ENCODE measurements around the gene NT5C2. TPM values are rescaled to one million over a fixed set of nuclear protein-coding genes. Genes with fewer than 3 reads are reported as not detected.

The NT5C2 gene
- polyA plus RNA-seq, 1 of the 3 experiments (the other 2 are of a cell fraction), result 29.6 TPM

DNA sequence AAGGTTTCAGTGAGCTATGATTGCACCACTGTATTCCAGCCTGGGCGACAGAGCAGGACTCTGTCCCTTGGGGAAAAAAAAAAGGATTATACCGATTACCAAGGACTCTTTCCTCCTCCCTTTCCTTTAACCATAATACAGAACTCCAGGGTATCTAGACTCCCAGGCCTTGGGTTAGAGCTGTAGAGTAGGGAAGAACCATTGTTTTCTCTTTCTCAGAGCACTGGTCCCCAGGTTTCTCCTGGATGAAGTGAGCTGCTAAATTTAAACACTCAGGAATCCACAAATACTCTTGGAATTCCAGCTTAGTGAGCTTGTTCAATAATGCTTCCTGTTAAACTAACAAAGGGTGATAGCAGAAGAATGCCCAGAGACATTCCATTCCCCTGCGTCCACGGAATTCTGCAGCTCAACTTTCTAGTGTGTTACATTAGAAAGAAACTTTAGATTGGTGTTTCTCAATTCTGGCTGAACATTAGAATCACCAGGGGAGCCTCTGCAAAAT lies 38.0 kb upstream of the NT5C2 start:
- no peaks in the 10 kb centered on the region for H4K20me1 ChIP-seq (ENCODE audit: insufficient read depth)
- no peaks in the 10 kb centered on the region for H3K79me2 ChIP-seq (ENCODE audit: insufficient read depth)
- H3K36me3 ChIP-seq (replicated peaks in 1 of 2; ENCODE audit: control insufficient read depth in 1 of 2, insufficient read depth in 2 of 2, low read length in 1 of 2), result no peaks in the 10 kb centered on the region
- peak overlapping the region; percentile 23; the same call in 1 of the 2 replicates for H3K4me2 ChIP-seq
- peak overlapping the region; percentile 23; the same call in 1 of the 2 replicates for H2AFZ ChIP-seq (ENCODE audit: low read depth)
- peaks cover 0 to 18% of the 10 kb centered on the region in 2 experiments; a peak in 1 of 4 replicates for H3K4me1 ChIP-seq (ENCODE audit: control insufficient read depth in 1 of 2, insufficient read depth in 2 of 2, low read depth in 1 of 2, low read length in 1 of 2)
- POLR2A ChIA-PET, result no interaction called here
- H3K27ac ChIP-seq (ENCODE audit: low read depth in 2 of 2, low read length in 1 of 2), result peak overlapping the region; percentile 64 to 91; a peak in 3 of 4 replicates
- CTCF ChIA-PET, result interaction anchor here (0.6 to 1.5 kb wide), 2 partner anchors 13 to 83 kb away, joined by 3 to 4 read pairs; no protein-coding TSS in a partner anchor
- WGBS (ENCODE audit: low lambda C conversion rate), result 24% methylated on average over 4 of the region's 4 CpGs
- DNase-seq, result no peak
- no peak overlapping the region for H3K4me3 ChIP-seq (ENCODE audit: low read depth in 2 of 2, low read length in 1 of 2)
- no peaks in the 10 kb centered on the region for H3K9me2 ChIP-seq
- H3K27me3 ChIP-seq (ENCODE audit: insufficient read depth), result no peaks in the 10 kb centered on the region
- no peak for TF ChIP-seq YY1 (IDR thresholded peaks at IDR 0.05; ENCODE audit: low read depth)
- TF ChIP-seq TCF12 (IDR thresholded peaks at IDR 0.05), result peak; percentile 88
- TF ChIP-seq TAF1 (IDR thresholded peaks at IDR 0.05; ENCODE audit: borderline replicate concordance, low read depth, low read length), result peak; percentile 22; the same call in 1 of the 2 replicates
- no peak for TF ChIP-seq CHD2 (IDR thresholded peaks at IDR 0.05; ENCODE audit: low read length, partially characterized antibody)
- TF ChIP-seq, protein P1, sequence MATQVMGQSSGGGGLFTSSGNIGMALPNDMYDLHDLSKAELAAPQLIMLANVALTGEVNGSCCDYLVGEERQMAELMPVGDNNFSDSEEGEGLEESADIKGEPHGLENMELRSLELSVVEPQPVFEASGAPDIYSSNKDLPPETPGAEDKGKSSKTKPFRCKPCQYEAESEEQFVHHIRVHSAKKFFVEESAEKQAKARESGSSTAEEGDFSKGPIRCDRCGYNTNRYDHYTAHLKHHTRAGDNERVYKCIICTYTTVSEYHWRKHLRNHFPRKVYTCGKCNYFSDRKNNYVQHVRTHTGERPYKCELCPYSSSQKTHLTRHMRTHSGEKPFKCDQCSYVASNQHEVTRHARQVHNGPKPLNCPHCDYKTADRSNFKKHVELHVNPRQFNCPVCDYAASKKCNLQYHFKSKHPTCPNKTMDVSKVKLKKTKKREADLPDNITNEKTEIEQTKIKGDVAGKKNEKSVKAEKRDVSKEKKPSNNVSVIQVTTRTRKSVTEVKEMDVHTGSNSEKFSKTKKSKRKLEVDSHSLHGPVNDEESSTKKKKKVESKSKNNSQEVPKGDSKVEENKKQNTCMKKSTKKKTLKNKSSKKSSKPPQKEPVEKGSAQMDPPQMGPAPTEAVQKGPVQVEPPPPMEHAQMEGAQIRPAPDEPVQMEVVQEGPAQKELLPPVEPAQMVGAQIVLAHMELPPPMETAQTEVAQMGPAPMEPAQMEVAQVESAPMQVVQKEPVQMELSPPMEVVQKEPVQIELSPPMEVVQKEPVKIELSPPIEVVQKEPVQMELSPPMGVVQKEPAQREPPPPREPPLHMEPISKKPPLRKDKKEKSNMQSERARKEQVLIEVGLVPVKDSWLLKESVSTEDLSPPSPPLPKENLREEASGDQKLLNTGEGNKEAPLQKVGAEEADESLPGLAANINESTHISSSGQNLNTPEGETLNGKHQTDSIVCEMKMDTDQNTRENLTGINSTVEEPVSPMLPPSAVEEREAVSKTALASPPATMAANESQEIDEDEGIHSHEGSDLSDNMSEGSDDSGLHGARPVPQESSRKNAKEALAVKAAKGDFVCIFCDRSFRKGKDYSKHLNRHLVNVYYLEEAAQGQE (IDR thresholded peaks at IDR 0.05; ENCODE audit: low read depth, low read length), result no peak
- TF ChIP-seq TEAD4 (IDR thresholded peaks at IDR 0.05; ENCODE audit: borderline replicate concordance, insufficient read depth), result peak; percentile 98
- TF ChIP-seq RXRA (IDR thresholded peaks at IDR 0.05; ENCODE audit: borderline replicate concordance, low read depth), result peak; percentile 62; the same call in 1 of the 2 replicates
- peak; percentile 98 for TF ChIP-seq MEF2A (IDR thresholded peaks at IDR 0.05; ENCODE audit: borderline replicate concordance, low read depth)
- peak; percentile 67; the same call in 1 of the 2 replicates for TF ChIP-seq NFIC (IDR thresholded peaks at IDR 0.05; ENCODE audit: borderline replicate concordance)
- peak; percentile 80 for TF ChIP-seq POLR2AphosphoS5 (IDR thresholded peaks at IDR 0.05; ENCODE audit: low read depth, low read length)
- TF ChIP-seq, protein P2, sequence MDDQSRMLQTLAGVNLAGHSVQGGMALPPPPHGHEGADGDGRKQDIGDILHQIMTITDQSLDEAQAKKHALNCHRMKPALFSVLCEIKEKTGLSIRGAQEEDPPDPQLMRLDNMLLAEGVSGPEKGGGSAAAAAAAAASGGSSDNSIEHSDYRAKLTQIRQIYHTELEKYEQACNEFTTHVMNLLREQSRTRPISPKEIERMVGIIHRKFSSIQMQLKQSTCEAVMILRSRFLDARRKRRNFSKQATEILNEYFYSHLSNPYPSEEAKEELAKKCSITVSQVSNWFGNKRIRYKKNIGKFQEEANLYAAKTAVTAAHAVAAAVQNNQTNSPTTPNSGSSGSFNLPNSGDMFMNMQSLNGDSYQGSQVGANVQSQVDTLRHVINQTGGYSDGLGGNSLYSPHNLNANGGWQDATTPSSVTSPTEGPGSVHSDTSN (IDR thresholded peaks at IDR 0.05), result peak; percentile 77
- peak in 1 of 2 experiments; percentile 88; a peak in 1 of 4 replicates for TF ChIP-seq EP300 (IDR thresholded peaks at IDR 0.05; ENCODE audit: borderline replicate concordance in 1 of 2, low read depth in 1 of 2, low read length in 1 of 2)
- TF ChIP-seq FOSL2 (IDR thresholded peaks at IDR 0.05; ENCODE audit: borderline replicate concordance, low read depth), result peak; percentile 84
- peak; percentile 83 for TF ChIP-seq JUND (IDR thresholded peaks at IDR 0.05)
- TF ChIP-seq MXI1 (IDR thresholded peaks at IDR 0.05; ENCODE audit: low read depth, low read length), result no peak
- no peak for TF ChIP-seq RAD21 (IDR thresholded peaks at IDR 0.05; ENCODE audit: low read length)
- H3F3A ChIP-seq (replicated peaks; ENCODE audit: insufficient read depth), result peaks cover 29% of the 10 kb centered on the region
- H3K9me3 ChIP-seq, result no peaks in the 10 kb centered on the region
- H3K9ac ChIP-seq, result peak overlapping the region; percentile 60

All from SK-N-SH (cell line).